GM23338 (cell line): ENCODE measurements around the gene GLI3. TPM values are rescaled to one million over a fixed set of nuclear protein-coding genes. Genes with fewer than 3 reads are reported as not detected.

ENCODE experiments used
- ATAC-seq: fragments of 200-7000 bp; cut with Tn5 transposase; 3 replicates; pipeline ENCODE4 v1.9.1; 2020
- DNase-seq: peaks from one replicate; pipeline ENCODE4 v3.0.0-alpha.2; 2015; ENCODE audit warnings: low spot score
- H2AFZ ChIP-seq: fragments of 200-600 bp; sonication (generic); 2 replicates; pipeline ENCODE4 v1.8.0; 2016; ENCODE audit warnings: antibody characterized with exemption, mild to moderate bottlenecking, moderate library complexity
- H3F3A ChIP-seq: fragments of 200-600 bp; sonication (generic); replicated peaks from 2 replicates; pipeline ENCODE4 v1.8.0; 2017; ENCODE audit warnings: antibody characterized with exemption, mixed run types, low read depth
- H3K27ac ChIP-seq: fragments of 200-600 bp; sonication (generic); 2 replicates; pipeline ENCODE4 v1.6.1; 2016; ENCODE audit warnings: low read depth
- H3K27me3 ChIP-seq: fragments of 200-600 bp; sonication (generic); 2 replicates; pipeline ENCODE4 v1.8.0; 2016; ENCODE audit warnings: mild to moderate bottlenecking, mixed run types, moderate library complexity; ENCODE audit not compliant: insufficient read depth
- H3K36me3 ChIP-seq: fragments of 200-600 bp; sonication (generic); 2 replicates; pipeline ENCODE4 v1.8.0; 2016; ENCODE audit warnings: mild to moderate bottlenecking; ENCODE audit not compliant: insufficient read depth
- H3K4me1 ChIP-seq: fragments of 200-600 bp; sonication (generic); 2 replicates; pipeline ENCODE4 v1.8.0; 2016; ENCODE audit warnings: mild to moderate bottlenecking, moderate library complexity; ENCODE audit not compliant: insufficient read depth
- H3K4me2 ChIP-seq: fragments of 200-600 bp; sonication (generic); 2 replicates; pipeline ENCODE4 v1.7.1; 2017; ENCODE audit warnings: mixed run types
- H3K4me3 ChIP-seq: fragments of 200-600 bp; sonication (generic); 2 replicates; pipeline ENCODE4 v1.6.1; 2016; ENCODE audit warnings: mixed run types
- H3K79me2 ChIP-seq: fragments of 200-600 bp; sonication (generic); replicated peaks from 2 replicates; pipeline ENCODE4 v1.8.0; 2017; ENCODE audit warnings: mild to moderate bottlenecking; ENCODE audit not compliant: insufficient read depth
- H3K9me2 ChIP-seq: fragments of 200-600 bp; sonication (generic); 2 replicates; pipeline ENCODE4 v1.8.0; 2017; ENCODE audit not compliant: insufficient read depth
- H4K20me1 ChIP-seq: fragments of 200-600 bp; sonication (generic); replicated peaks from 2 replicates; pipeline ENCODE4 v1.8.0; 2017; ENCODE audit warnings: mild to moderate bottlenecking; ENCODE audit not compliant: insufficient read depth
- H3K27ac Mint-ChIP-seq: 2 replicates; pipeline ENCODE4 v1.8.0; 2020; ENCODE audit warnings: inconsistent platforms, mild to moderate bottlenecking, moderate library complexity, mixed read lengths
- H3K27me3 Mint-ChIP-seq: 3 replicates; pipeline ENCODE4 v1.8.0; 2022; ENCODE audit warnings: low read depth, mild to moderate bottlenecking, moderate library complexity, mixed read lengths, inconsistent platforms; ENCODE audit not compliant: insufficient read depth, poor library complexity
- H3K36me3 Mint-ChIP-seq: 3 replicates; pipeline ENCODE4 v1.8.0; 2021; ENCODE audit warnings: low read depth, mild to moderate bottlenecking, inconsistent platforms, moderate library complexity, mixed read lengths
- H3K4me1 Mint-ChIP-seq: 3 replicates; pipeline ENCODE4 v1.8.0; 2020; ENCODE audit warnings: mild to moderate bottlenecking, inconsistent platforms, mixed read lengths
- H3K4me3 Mint-ChIP-seq: 3 replicates; pipeline ENCODE4 v1.8.0; 2021; ENCODE audit warnings: moderate library complexity, mild to moderate bottlenecking, inconsistent platforms, mixed read lengths
- H3K9me3 Mint-ChIP-seq: 3 replicates; pipeline ENCODE4 v1.8.0; 2020; ENCODE audit warnings: moderate library complexity, mild to moderate bottlenecking, inconsistent platforms, mixed read lengths
- EZH2 ChIP-seq: fragments of 200-600 bp; sonication (generic); IDR thresholded peaks from one replicate; pipeline ENCODE4 v1.8.0; 2017; ENCODE audit warnings: antibody characterized with exemption, mild to moderate bottlenecking, low read depth; ENCODE audit not compliant: unreplicated experiment
- EZH2phosphoT487 ChIP-seq: fragments of 200-600 bp; sonication (generic); IDR thresholded peaks from one replicate; pipeline ENCODE4 v1.8.1; 2018; ENCODE audit warnings: antibody characterized with exemption; ENCODE audit not compliant: unreplicated experiment
- REST ChIP-seq: IDR thresholded peaks from one replicate; pipeline ENCODE4 v1.6.1; 2018; ENCODE audit warnings: antibody characterized with exemption; ENCODE audit not compliant: unreplicated experiment
- ZNF331 ChIP-seq: fragments of 250-450 bp; sonication (Bioruptor Pico); IDR thresholded peaks from 2 replicates; pipeline ENCODE4 v1.5.0; 2020; ENCODE audit warnings: low read depth, mild to moderate bottlenecking, moderate library complexity
- ZNF462 ChIP-seq: fragments of 250-450 bp; sonication (Bioruptor Pico); IDR thresholded peaks from 2 replicates; pipeline ENCODE4 v1.5.0; 2020; ENCODE audit warnings: mild to moderate bottlenecking, moderate library complexity
- polyA plus RNA-seq: library from polyadenylated mRNA; unstranded; fragments of >200 nt; fragmentation: Nextera tagmentation; extraction: Ambion mirVana; gene quantifications from 2 replicates; pipeline ENCODE4 v1.2.1, GENCODE V29; 2016
- total RNA-seq: library from RNA; depleted of rRNA; stranded (reverse); fragments of >200 nt; shearing (Covaris generic); gene quantifications from 2 replicates; pipeline ENCODE4 v1.2.3, GENCODE V29; 2014

Gene GLI3
- total and polyA plus RNA-seq, 2 experiments from 2014 or later = 16.1 to 17.9 TPM

GRCh38 chr7:42198974-42199668, 37.9 kb downstream of the GLI3 start:
- TF ChIP-seq REST (no peak), EZH2phosphoT487 (no peak), ZNF331 (CRISPR knock-in tag) (no peak), EZH2 (no peak), ZNF462 (CRISPR knock-in tag) (no peak)
- peaks cover 9% of the 10 kb centered on the region for H3K79me2 ChIP-seq
- H4K20me1 ChIP-seq = no peaks in the 10 kb centered on the region; the same call in 1 of the 2 replicates
- H3K27me3 Mint-ChIP-seq = peaks cover 2% of the 10 kb centered on the region
- no peaks in the 10 kb centered on the region for H3K36me3 ChIP-seq
- peaks cover 3% of the 10 kb centered on the region for H3K36me3 Mint-ChIP-seq
- H3K9me3 Mint-ChIP-seq = no peaks in the 10 kb centered on the region
- H3K4me3 Mint-ChIP-seq = no peak overlapping the region
- ATAC-seq (no peak), DNase-seq (no peak)
- H3K27me3 ChIP-seq = no peaks in the 10 kb centered on the region
- 0 out of 2 replicates have a peak, but pooled peaks cover 3% of the 10 kb centered on the region for H3K9me2 ChIP-seq
- H3K4me1 ChIP-seq = no peaks in the 10 kb centered on the region
- H3K4me3 ChIP-seq = no peak overlapping the region
- H3K27ac ChIP-seq = no peak overlapping the region
- H3K4me1 Mint-ChIP-seq = peaks cover 11% of the 10 kb centered on the region
- H3K27ac Mint-ChIP-seq = no peak overlapping the region
- H3F3A ChIP-seq = no peaks in the 10 kb centered on the region
- H2AFZ ChIP-seq = no peak overlapping the region
- H3K4me2 ChIP-seq = no peak overlapping the region
